Heart right ventricle (tissue), 16 donors: Measurements from ENCODE around the gene AHNAK2. TPM values are rescaled to one million over a fixed set of nuclear protein-coding genes. Genes with fewer than 3 reads are reported as not detected.

Experiments used
- ATAC-seq, 8 donors: fragments of 200-7000 bp; cut with Tn5 transposase; one replicate each; pipeline ENCODE4 v1.9.1; 2020; ENCODE audit warnings: mild to moderate bottlenecking in 8 of 8, moderate library complexity in 8 of 8, moderate number of reproducible peaks in 1 of 8
- DNase-seq, 2 donors: peaks; one replicate each; pipeline ENCODE4 v3.0.0-alpha.2; 2020
- H3K27ac ChIP-seq, 10 donors: fragments of 200-600 bp; sonication (generic) in 2 of 10; one replicate each; pipeline versions ENCODE4 v1.5.0 to v1.8.0; 2020 to 2022; ENCODE audit warnings: mild to moderate bottlenecking in 3 of 10
- H3K27me3 ChIP-seq, 7 donors: fragments of 200-600 bp; one replicate each; pipeline ENCODE4 v1.8.0; 2021 to 2022; ENCODE audit warnings: mild to moderate bottlenecking in 2 of 7
- H3K36me3 ChIP-seq, 9 donors: fragments of 200-600 bp; sonication (generic) in 1 of 9; one replicate each; pipeline versions ENCODE4 v1.5.0 to v1.8.0; 2020 to 2022; ENCODE audit warnings: mild to moderate bottlenecking in 2 of 9
- H3K4me1 ChIP-seq, 9 donors: fragments of 200-600 bp; sonication (generic) in 1 of 9; one replicate each; pipeline versions ENCODE4 v1.5.0 to v1.8.0; 2020 to 2022; ENCODE audit warnings: mild to moderate bottlenecking in 4 of 9
- H3K4me3 ChIP-seq, 10 donors: fragments of 200-600 bp; sonication (generic) in 2 of 10; one replicate each; pipeline versions ENCODE4 v1.5.0 to v1.8.0; 2020 to 2022; ENCODE audit warnings: mild to moderate bottlenecking in 7 of 10, moderate library complexity in 2 of 10
- H3K9me3 ChIP-seq, 11 donors: fragments of 200-600 bp in 10 of 11; sonication (generic) in 2 of 11; one replicate each; pipeline versions ENCODE4 v1.5.0 to v1.8.0; 2013 to 2022; ENCODE audit warnings: mild to moderate bottlenecking in 2 of 11, control low read depth in 1 of 11, moderate library complexity in 1 of 11
- CTCF ChIP-seq, 9 donors: fragments of 200-600 bp; sonication (generic) in 2 of 9; IDR thresholded peaks; one replicate each; pipeline versions ENCODE4 v1.5.0 to v1.8.0; 2021 to 2022; ENCODE audit warnings: antibody characterized with exemption in 9 of 9, mild to moderate bottlenecking in 5 of 9, moderate library complexity in 1 of 9
- WGBS, 2 donors: extraction: QIAGEN DNeasy Blood & Tissue Kit; methylation state at CpG; one replicate each; pipeline ENCODE4 v1.1.7; 2013; ENCODE audit warnings: inconsistent platforms in 1 of 2; 5-methylcytosine and 5-hydroxymethylcytosine counted together
- intact Hi-C, 10 donors: fragments of 100-400 bp; cut with DNase I; formaldehyde crosslinking; loops; one replicate each; pipeline versions ENCODE4 v1.11.1 to v1.14.2; 2022
- polyA plus RNA-seq, 2 donors: library from polyadenylated mRNA; stranded (reverse); fragments of 200-250 nt; gene quantifications; one replicate each; pipeline ENCODE4 v1.2.3, GENCODE V29; 2013
- total RNA-seq, 10 donors: library from RNA; stranded (reverse); fragmentation: NEBNext Ultra II Directional in 3 of 10; extraction: Animal tissue kit (Norgen Biotek cat#: 25700) in 3 of 10; gene quantifications; one replicate each; pipeline versions ENCODE4 v1.2.1 to v1.2.4, GENCODE V29; 2021 to 2023
- donor health status: Arrhythmogenic right ventricular cardiomyopathy.
- donor health status: ischemic (EF 13 %, LVEDD 7.1; RV severe dilation, severe dysfunction).
- donor health status: healthy with polysubstance abuse.
- donor health status: DM: no; HTN: yes; CAD: no.
- donor health status: DM: no; HTN: no; CAD: no.
- donor health status: ischemic (EF 25% LVEDD 6.9; RV normal size, moderate dysfunction).
- donor health status: ischemic (EF 25% LVEDD 5.7; RV mildly dilated, moderate dysfunction).
- donor health status: healthy.
- donor health status: DM: yes; HTN: yes; CAD: no.
- donor health status: Ischemic cardiomyopathy.
- donor health status: ischemic (EF 35%, LVEDD 5.7; RV mildly dilated, moderate dysfunction).
- donor health status: nonischemic (EF 11% LVEDD 7.7; RV severe dilation, severe dysfunction).
- donor health status: DM: yes; HTN: yes; CAD: no.
- donor health status: PGD.
- donor health status: ischemic (EF 29% LVEDD 5.4; RV normal size, mild dysfunction).
- donor health status: nonischemic (EF 23%, LVEDD 6.1; RV moderate dilation, normal function).

The AHNAK2 gene
- total and polyA plus RNA-seq, 12 donors, result 1.1 to 29.5 (median 3.1) TPM

GRCh38 chr14:104978746-104979691 is 845 bp upstream of the AHNAK2 start:
- 54 to 58% methylated on average over 32 of the region's 32 CpGs for WGBS, 2 donors
- DNase-seq (no peak), ATAC-seq (no peak)
- intact Hi-C loops, result loop anchor here in 6 of 10 donors (5.0 to 10.0 kb wide), 6 partner anchors 43 to 376 kb away; partner anchors contain the start of gene CDCA4 (in 1 of the 6)
- Histone ChIP-seq H3K9me3 (no peaks in the 10 kb centered on the region), H3K4me1 (peaks cover 8 to 54% (median 38%) of the 10 kb centered on the region in 9 donors), H3K27ac (peak overlapping the region in 1 of 10 donors; percentile 40), H3K36me3 (no peaks in the 10 kb centered on the region), H3K4me3 (peak overlapping the region in 7 of 10 donors; percentile 24 to 60 (median 40)), H3K27me3 (peaks cover 0 to 38% (median 13%) of the 10 kb centered on the region in 7 donors)
- no peak for TF ChIP-seq CTCF (IDR thresholded peaks at IDR 0.05)

GRCh38 chr14:104977008-104977680 is 1.0 kb downstream of the AHNAK2 start:
- H3K4me1 ChIP-seq, result peaks cover 12 to 72% (median 56%) of the 10 kb centered on the region in 9 donors
- H3K4me3 ChIP-seq, result peak overlapping the region in 7 of 10 donors; percentile 47 to 60 (median 53)
- no peak for DNase-seq
- peaks cover 0 to 38% (median 13%) of the 10 kb centered on the region in 7 donors for H3K27me3 ChIP-seq
- TF ChIP-seq CTCF (IDR thresholded peaks at IDR 0.05), result no peak
- H3K9me3 ChIP-seq, result no peaks in the 10 kb centered on the region
- H3K27ac ChIP-seq, result no peak overlapping the region
- no peaks in the 10 kb centered on the region for H3K36me3 ChIP-seq
- intact Hi-C loops, result loop anchor here in 8 of 10 donors (2.0 to 10.0 kb wide), 10 partner anchors 44 to 378 kb away; partner anchors contain the start of gene CDCA4 (in 2 of the 8)
- WGBS, 2 donors, result 72 to 80% methylated on average over 11 of the region's 11 CpGs
- no peak for ATAC-seq

- Histone ChIP-seq H3K27me3 (peaks cover 0 to 38% (median 13%) of the 10 kb centered on the region in 7 donors), H3K4me1 (peaks cover 12 to 80% (median 59%) of the 10 kb centered on the region in 9 donors), H3K27ac (no peak overlapping the region), H3K36me3 (no peaks in the 10 kb centered on the region), H3K4me3 (no peak overlapping the region), H3K9me3 (no peaks in the 10 kb centered on the region)
- DNase-seq, result peak; percentile 80 to 87
- WGBS, 2 donors, result 42 to 44% methylated on average over 21 of the region's 21 CpGs
- TF ChIP-seq CTCF (IDR thresholded peaks at IDR 0.05), result peak; percentile 80 to 96 (median 92)
- peak; percentile 56 to 73 (median 69) for ATAC-seq
- intact Hi-C loops, result loop anchor here (1.0 to 10.0 kb wide), 11 partner anchors 44 to 378 kb away; partner anchors contain the start of gene CDCA4 (in 2 of the 10)
These were observed 1.8 kb downstream of the AHNAK2 start for GRCh38 chr14:104976198-104977007.
